Mammary epithelial cell (primary cell): ENCODE results near the gene BOD1.

Source experiments
- EZH2 ChIP-seq: IDR thresholded peaks from 2 replicates; pipeline ENCODE4 v1.6.1; 2012; ENCODE audit warnings: low read length, inconsistent platforms, borderline replicate concordance
- TF ChIP-seq, protein P1 (sequence below), 2 donors: IDR thresholded peaks in 1 of 2; conservative IDR thresholded peaks in 1 of 2; 2 replicates each; pipeline ENCODE4 v1.5.1; 2011 to 2012; ENCODE audit warnings: inconsistent platforms in 2 of 2, low read length in 2 of 2, mild to moderate bottlenecking in 2 of 2, control low read depth in 1 of 2, low read depth in 1 of 2; ENCODE audit not compliant: insufficient read depth in 1 of 2; ENCODE audit errors: extremely low read depth in 1 of 2

- TF ChIP-seq, protein P1, sequence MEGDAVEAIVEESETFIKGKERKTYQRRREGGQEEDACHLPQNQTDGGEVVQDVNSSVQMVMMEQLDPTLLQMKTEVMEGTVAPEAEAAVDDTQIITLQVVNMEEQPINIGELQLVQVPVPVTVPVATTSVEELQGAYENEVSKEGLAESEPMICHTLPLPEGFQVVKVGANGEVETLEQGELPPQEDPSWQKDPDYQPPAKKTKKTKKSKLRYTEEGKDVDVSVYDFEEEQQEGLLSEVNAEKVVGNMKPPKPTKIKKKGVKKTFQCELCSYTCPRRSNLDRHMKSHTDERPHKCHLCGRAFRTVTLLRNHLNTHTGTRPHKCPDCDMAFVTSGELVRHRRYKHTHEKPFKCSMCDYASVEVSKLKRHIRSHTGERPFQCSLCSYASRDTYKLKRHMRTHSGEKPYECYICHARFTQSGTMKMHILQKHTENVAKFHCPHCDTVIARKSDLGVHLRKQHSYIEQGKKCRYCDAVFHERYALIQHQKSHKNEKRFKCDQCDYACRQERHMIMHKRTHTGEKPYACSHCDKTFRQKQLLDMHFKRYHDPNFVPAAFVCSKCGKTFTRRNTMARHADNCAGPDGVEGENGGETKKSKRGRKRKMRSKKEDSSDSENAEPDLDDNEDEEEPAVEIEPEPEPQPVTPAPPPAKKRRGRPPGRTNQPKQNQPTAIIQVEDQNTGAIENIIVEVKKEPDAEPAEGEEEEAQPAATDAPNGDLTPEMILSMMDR (conservative IDR thresholded peaks at IDR 0.05 in 1 of 2, IDR thresholded peaks at IDR 0.05 in 1 of 2; ENCODE audit: extremely low read depth in 1 of 2, insufficient read depth in 1 of 2, low read depth in 1 of 2, low read length in 2 of 2), result no peak
- TF ChIP-seq EZH2, result no peak
Measured at GRCh38 chr5:173663352-173664153, 47.1 kb upstream of the BOD1 start.
